Right ventricle myocardium inferior (tissue), 1 donor: ENCODE data around the gene CABP5. TPM values are rescaled to one million over a fixed set of nuclear protein-coding genes. Genes with fewer than 3 reads are reported as not detected.
"Not testable (repeated sequence)": the region's sequence is repeated elsewhere in the genome, so short reads cannot be mapped to it uniquely, and the experiment has no call there.

Experiments
- ATAC-seq: fragments of 200-7000 bp; cut with Tn5 transposase; one replicate; pipeline ENCODE4 v1.9.1; 2020; ENCODE audit warnings: mild to moderate bottlenecking, moderate library complexity
- DNase-seq: peaks from one replicate; pipeline ENCODE4 v3.0.0; 2021; ENCODE audit errors: missing footprints
- intact Hi-C: fragments of 100-400 bp; cut with DNase I; formaldehyde crosslinking; loops from one replicate; pipeline ENCODE4 v1.11.0; 2022
- long read RNA-seq: library from polyadenylated mRNA; unstranded; transcript quantifications from one replicate; pipeline ENCODE4 v2.0.0, GENCODE V29; 2021
- total RNA-seq: library from RNA; stranded (reverse); fragmentation: NEBNext Ultra II Directional; extraction: Animal tissue kit (Norgen Biotek cat#: 25700); gene quantifications from one replicate; pipeline ENCODE4 v1.2.1, GENCODE V29; 2021
- donor health status: DM: no; HTN: yes; CAD: no; lungs with severe emphysema.

Gene CABP5
- total RNA-seq = not detected
- long read RNA-seq = 0 reads

GRCh38 chr19:48043675-48044258 is at the start of gene CABP5:
Gene CABP5 (minus strand): TSS chr19:48044079. CDS start chr19:48043922, 157 bp downstream.
- ATAC-seq = no peak
- intact Hi-C loops = no loop called here
- no peak for DNase-seq

DNA sequence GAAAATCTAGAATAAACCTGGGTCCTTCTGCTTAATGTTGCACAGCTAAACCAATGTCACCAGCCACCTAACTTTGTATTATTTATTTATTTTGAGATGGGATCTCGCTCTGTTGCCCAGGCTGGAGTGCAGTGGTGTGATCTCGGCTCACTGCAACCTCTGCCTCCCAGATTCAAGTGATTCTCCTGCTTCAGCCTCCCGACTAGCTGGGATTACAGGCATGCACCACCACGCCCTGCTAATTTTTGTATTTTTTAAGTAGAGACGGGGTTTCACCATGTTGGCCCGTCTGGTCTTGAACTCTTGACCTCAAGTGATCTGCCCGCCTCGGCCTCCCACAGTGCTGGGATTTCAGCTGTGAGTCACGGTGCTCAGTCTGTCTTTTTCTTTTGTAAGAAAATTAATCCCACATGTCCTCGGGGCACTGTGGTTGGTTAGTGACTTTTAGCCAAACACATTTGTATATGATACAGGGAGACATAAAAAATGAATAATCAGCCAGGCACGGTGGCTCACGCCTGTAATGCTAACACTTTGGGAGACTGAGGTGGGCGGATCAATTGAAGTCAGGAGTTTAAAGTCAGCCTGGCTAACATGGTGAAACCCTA is 47.3 kb upstream of the CABP5 start:
- intact Hi-C loops, ATAC-seq, DNase-seq: not testable (repeated sequence)

DNA sequence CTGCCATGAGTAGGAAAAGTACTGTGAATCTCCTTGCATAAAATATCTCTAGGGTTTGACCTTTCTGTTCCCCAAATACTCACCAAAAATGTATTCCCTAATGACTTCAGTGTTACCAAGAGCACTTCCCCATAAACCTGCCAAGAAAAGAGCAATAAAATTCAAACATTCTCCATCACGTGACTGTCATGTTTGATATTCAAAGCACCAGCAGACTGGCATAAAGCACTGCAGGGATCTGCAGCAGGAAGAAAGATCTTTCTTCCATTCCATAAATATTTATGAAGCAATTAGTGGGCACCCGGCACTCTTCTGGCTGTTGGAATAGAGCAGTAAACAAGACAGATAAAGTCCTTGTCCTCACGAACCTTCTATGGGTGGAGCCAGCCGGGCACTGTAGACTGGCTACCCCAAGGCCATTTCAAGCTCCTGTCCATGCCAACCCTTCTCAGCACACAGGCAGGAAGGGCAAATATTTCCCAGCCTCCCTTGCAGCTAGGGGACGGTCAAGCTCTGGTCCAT is 46.5 kb upstream of the CABP5 start:
- DNase-seq = no peak
- ATAC-seq = no peak
- intact Hi-C loops = no loop called here

DNA sequence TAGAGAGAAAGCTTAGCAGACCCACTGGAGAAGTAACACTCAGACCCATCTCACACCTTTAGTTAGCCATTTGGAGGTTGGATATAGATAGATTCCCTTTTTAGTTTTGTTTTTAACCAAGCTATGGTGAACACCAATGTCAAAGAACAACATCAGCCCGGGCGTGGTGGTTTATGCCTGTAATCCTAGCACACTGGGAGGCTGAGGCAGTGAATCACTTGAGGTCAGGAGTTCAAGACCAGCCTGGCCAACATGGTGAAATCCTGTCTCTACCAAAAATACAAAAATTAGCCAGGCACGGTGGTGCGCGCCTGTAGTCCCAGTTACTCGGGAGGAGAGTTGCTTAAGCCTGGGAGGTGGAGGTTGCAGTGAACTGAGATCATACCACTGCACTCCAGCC is 45.1 kb upstream of the CABP5 start:
- intact Hi-C loops, DNase-seq, ATAC-seq: not testable (repeated sequence)

DNA sequence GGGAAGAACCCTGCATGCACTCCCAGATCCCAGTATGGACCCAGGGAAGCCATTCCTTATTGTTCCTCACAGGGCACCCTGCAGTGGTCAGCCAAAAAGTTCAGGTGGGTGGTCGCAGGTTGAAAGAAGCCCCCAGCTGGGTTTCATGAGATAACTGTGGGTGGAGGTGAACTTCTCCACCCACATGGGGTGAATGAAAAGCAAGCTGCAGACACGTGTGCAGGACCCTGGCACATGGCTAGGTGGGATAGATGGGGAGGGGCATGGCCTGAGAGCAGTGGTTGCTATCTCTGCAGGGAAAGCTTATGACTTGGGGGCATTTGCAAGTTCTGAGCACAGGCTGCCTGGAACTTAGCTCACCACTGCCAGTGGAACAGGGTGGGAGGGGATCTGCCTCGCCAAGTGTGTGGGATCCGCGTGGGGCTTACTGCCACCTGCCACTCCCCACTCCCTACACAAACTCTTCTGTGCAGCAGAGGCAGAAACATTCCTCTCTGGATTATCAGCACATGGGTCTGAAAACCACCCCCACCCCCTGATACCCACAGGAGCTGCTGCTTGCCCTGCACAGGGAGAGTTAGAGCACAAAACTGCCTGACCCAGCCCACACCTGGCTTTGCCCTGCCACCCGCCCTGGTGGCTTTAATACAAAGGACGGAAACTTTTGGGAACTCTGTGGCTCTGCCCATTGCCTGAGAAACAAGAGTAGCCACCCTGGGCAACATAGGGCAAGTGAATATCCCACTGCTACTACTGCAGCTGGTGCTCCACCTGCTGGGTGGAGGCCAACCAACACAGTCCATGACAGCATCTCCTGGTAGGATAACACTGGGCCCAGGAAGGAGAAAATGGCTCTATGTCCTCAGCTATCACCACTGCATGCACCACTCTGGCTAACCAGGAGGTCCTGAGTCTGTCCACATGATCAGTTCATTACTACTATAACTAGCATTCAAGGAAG is 42.3 kb upstream of the CABP5 start:
- DNase-seq (no peak), ATAC-seq (no peak)
- intact Hi-C loops = no loop called here

GRCh38 chr19:48085076-48085475 is 41.2 kb upstream of the CABP5 start:
- intact Hi-C loops = no loop called here
- no peak for DNase-seq
- ATAC-seq = no peak

GRCh38 chr19:48081106-48081505 is 37.2 kb upstream of the CABP5 start:
- intact Hi-C loops = no loop called here
- ATAC-seq = no peak
- no peak for DNase-seq

DNA sequence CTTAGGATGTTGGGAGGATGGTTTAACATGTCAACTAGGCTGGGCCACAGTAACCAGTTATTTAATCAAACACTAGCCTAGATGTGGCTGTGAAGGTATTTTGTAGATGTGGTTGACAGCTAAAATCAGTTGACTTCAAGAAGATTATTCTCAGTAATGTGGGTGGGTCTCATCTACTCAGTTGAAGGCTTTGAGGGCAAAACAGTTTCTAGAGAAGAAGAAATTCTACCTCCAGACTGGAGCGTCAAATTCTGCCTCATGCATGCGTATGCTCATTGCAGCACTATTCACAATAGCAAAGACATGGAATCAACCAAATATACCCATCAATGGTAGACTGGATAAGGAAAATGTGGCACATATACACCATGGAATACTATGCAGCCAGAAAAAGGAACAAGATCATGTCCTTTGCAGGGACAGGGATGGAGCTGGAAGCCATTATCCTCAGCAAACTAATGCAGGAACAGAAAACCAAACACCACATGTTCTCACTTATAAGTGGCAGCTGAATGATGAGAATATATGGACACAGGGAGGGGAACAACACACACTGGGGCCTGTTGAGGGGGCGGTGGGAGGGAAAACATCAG is 26.4 kb upstream of the CABP5 start:
- intact Hi-C loops, ATAC-seq, DNase-seq: not testable (repeated sequence)

DNA sequence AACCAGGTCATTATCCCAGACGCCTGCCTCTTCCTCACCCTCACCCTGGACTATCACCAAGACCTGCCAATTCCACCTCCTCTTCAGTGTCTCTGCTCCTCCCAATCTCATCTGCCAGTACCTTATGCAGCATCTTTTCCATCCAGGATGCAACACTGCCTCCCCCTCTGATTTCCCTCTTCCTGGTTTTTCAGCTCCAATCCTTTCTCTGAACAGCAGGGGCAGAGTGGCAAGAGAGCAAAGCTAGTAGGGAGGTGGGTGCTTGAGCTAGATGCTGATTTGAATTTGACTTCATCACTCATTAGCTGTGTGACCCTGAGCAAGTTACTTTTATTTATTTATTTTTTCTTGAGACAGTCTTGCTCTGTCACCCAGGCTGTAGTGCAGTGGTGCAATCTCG is 25.6 kb upstream of the CABP5 start:
- intact Hi-C loops = no loop called here
- no peak for ATAC-seq
- no peak for DNase-seq

- intact Hi-C loops = no loop called here
- DNase-seq (no peak), ATAC-seq (no peak)
Observed at GRCh38 chr19:48064509-48064908, 20.6 kb upstream of the CABP5 start.

- DNase-seq (no peak), ATAC-seq (no peak)
- intact Hi-C loops = no loop called here
Observed at GRCh38 chr19:48061401-48062344, 17.8 kb upstream of the CABP5 start.

GRCh38 chr19:48060381-48060780 is 16.5 kb upstream of the CABP5 start:
- no peak for ATAC-seq
- no peak for DNase-seq
- intact Hi-C loops = no loop called here

GRCh38 chr19:48059331-48059730 is 15.5 kb upstream of the CABP5 start:
- no peak for ATAC-seq
- intact Hi-C loops = no loop called here
- no peak for DNase-seq

GRCh38 chr19:48053856-48054255 is 10.0 kb upstream of the CABP5 start:
- intact Hi-C loops = no loop called here
- DNase-seq = no peak

GRCh38 chr19:48053076-48053475 is 9.2 kb upstream of the CABP5 start:
- intact Hi-C loops = no loop called here
- no peak for ATAC-seq
- no peak for DNase-seq

More at GRCh38 chr19:48053856-48054255, 10.0 kb upstream of the CABP5 start:
- no peak for ATAC-seq

DNA sequence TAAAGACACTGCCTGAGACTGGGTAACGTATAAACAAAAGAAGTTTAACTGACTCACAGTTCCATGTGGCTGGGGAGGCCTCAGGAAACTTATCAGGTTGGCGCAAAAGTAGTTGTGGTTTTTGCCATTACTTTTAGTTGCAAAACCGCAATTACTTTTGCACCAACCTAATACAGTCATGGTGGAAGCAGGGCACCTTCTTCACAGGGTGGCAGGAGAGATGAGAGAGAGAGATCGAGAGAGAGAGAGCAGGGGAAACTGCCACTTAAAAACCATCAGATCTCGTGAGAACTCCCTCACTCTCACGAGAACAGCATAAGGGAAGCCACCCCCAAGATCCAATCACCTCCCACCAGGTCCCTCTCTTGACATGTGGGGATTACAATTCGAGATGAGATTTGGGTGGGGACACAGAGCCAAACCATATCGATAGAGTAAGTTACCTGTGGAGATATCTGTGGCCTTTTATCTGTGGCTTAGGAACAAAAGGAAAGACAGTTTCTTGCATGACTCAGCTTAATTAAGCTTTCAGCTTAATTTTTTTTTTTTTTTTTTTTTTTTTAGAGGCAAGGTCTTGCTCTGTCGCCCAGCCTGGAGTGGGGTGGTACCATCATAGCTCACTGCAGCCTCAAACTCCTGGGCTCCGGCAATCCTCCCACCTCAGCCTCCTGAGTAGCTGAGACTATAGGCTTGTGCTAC is 7.6 kb upstream of the CABP5 start:
- ATAC-seq (no peak), DNase-seq (no peak)
- intact Hi-C loops = no loop called here

DNA sequence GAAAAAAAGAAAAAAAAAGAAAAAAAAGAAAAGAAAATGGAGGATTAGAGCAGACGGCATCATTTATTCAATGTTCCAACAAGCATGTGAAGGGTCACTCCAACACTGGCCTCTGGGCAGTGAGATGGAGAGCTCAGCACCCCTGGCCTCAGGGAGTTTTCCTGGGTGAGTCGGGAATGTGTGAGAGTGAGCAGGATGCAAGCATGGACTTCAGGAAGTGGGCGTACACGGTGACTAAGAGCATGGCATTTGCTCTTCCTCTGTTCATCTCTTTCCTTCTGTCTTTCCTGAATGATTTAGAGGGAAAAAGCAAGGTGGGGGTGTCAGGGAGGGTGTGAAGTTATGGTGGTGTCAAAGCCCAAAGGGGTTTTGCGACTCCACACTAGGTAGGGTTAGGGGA is 682 bp upstream of the CABP5 start:
- ATAC-seq = no peak
- intact Hi-C loops = no loop called here

More for the DNA sequence above, 682 bp upstream of the CABP5 start:
- no peak for DNase-seq
